ENCODE data around the gene RIC1. TPM values are rescaled to one million over a fixed set of nuclear protein-coding genes. Genes with fewer than 3 reads are reported as not detected.
"Not testable (repeated sequence)": the region's sequence is repeated elsewhere in the genome, so short reads cannot be mapped to it uniquely, and the experiment has no call there.

Gene RIC1
- total and polyA plus RNA-seq, 9 donors = 13.4 to 20.7 (median 16.4) TPM

DNA sequence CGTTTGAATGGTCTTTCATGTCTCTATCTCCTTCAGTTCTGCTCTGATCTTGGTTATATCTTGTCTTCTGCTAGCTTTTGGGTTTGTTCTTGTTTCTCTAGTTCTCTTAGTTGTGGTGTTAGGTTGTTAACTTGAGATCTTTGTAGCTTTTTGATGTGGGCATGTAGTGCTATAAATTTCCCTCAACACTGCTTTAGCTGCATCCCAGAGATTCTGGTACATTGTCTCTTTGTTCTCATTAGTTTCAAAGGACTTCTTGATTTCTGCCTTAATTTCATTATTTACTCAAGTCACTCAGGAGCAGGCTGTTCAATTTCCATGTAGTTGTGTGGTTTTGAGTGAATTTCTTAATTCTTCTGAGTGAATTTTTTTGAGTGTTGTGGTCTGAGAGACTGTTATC is 33.9 kb downstream of the RIC1 start:
- peaks cover 10% of the 10 kb centered on the region for H3K36me3 ChIP-seq (ENCODE audit: control insufficient read depth, insufficient read depth, low read length)
- DNase-seq; H3K27ac ChIP-seq (ENCODE audit: low read length); H3K4me3 ChIP-seq (ENCODE audit: low read length); H3K27me3 ChIP-seq (ENCODE audit: control insufficient read depth, insufficient read depth, low read length); H3K4me1 ChIP-seq (ENCODE audit: control insufficient read depth, insufficient read depth, low read length): not testable (repeated sequence)
- WGBS (ENCODE audit: insufficient coverage) = no CpG with 5 or more reads among the region's 1 CpG
- peaks cover 31% of the 10 kb centered on the region for H3K9me3 ChIP-seq (replicated peaks; ENCODE audit: control insufficient read depth, low read depth, low read length)

GRCh38 chr9:5665059-5665458 is 36.2 kb downstream of the RIC1 start:
- peaks cover 10% of the 10 kb centered on the region for H3K36me3 ChIP-seq (ENCODE audit: control insufficient read depth, insufficient read depth, low read length)
- H3K27ac ChIP-seq (ENCODE audit: low read length) = no peak overlapping the region
- no peak for DNase-seq
- no CpG with 5 or more reads among the region's 3 CpGs for whole genome bisulfite sequencing (ENCODE audit: insufficient coverage)
- H3K27me3 ChIP-seq (ENCODE audit: control insufficient read depth, insufficient read depth, low read length) = no peaks in the 10 kb centered on the region
- no peak overlapping the region for H3K4me3 ChIP-seq (ENCODE audit: low read length)
- peaks cover 31% of the 10 kb centered on the region for H3K9me3 ChIP-seq (replicated peaks; ENCODE audit: control insufficient read depth, low read depth, low read length)
- H3K4me1 ChIP-seq (ENCODE audit: control insufficient read depth, insufficient read depth, low read length) = no peaks in the 10 kb centered on the region

DNA sequence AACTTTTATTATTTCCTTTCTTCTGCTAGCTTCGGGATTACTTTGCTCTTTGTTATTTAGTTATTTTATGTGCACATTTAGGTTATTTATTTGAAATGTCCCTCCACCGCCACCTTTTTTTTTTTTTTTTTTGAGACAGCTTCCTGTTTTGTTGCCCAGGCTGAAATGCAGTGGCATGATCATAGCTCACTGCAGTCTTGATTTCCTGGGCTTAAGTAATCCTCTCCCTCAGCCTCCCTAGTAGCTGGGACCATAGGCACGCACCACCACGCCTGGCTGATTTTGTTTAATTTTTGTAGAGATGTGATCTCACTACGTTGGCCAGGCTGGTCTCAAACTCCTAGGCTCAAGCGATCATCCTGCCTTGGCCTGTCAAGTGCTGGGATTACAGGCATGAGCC is 38.5 kb downstream of the RIC1 start:
- Histone ChIP-seq H3K27me3 (ENCODE audit: control insufficient read depth, insufficient read depth, low read length) (no peaks in the 10 kb centered on the region), H3K4me1 (ENCODE audit: control insufficient read depth, insufficient read depth, low read length) (no peaks in the 10 kb centered on the region)
- 94% methylated on average over 3 of the region's 6 CpGs for WGBS (ENCODE audit: insufficient coverage)

DNA sequence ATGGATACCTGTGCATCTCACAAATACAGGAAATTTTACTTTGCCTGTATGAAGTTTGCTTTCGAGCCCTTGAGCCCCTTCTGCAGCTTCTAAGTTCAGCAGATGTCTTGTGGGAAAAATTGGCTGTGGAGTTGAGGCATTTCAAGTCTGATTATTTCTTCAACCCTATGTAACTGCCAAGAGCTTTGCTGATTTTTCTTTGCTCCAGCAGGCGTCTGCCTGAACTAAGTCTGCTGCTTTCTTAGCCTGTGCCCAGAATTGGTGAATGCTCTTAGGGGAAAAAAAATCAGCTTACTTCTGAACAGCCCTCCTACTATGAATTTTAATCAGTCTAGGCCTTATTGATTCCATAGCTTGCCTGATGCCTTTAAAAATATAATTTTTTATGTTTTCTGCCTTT is 41.2 kb downstream of the RIC1 start:
- peak; percentile 50 for DNase-seq
- no CpG with 5 or more reads among the region's 2 CpGs for WGBS (ENCODE audit: insufficient coverage)

More for the DNA sequence above, 38.5 kb downstream of the RIC1 start:
- Histone ChIP-seq H3K27ac (ENCODE audit: low read length) (no peak overlapping the region), H3K9me3 (replicated peaks; ENCODE audit: control insufficient read depth, low read depth, low read length) (peaks cover 22% of the 10 kb centered on the region), H3K36me3 (ENCODE audit: control insufficient read depth, insufficient read depth, low read length) (peaks cover 10% of the 10 kb centered on the region), H3K4me3 (ENCODE audit: low read length) (no peak overlapping the region)
- DNase-seq = no peak

DNA sequence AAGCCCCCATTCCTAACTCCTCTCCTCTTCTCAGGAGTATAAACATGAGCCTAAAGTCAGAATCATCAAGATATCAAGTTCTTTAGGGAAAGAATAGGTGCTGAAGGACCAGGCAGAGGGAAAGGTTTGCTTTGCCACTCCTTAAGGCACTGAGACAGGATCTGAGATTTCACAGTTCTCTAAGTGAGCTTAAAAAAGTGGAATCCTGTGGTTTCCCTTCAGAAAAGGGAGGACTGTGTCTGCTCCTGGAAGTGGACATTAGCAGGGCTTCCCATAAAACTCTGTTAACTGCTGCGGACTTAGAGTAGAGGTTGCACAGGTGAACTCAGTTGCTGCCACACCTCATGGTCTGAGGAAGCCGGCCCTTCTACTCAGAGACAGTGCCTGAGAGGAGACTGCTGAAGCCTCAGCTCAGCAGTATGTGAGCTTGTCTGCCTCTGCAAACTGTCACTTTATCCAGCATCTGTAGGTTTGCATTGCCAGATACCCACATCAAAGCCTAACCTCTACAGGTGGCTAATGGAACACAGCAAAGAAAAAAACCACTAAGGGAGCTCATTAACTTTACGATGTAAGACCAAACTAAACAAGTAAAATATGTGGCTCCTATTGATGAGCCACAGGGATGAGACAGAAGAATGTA is 42.9 kb downstream of the RIC1 start:
- no peak overlapping the region for H3K27ac ChIP-seq (ENCODE audit: low read length)
- no peaks in the 10 kb centered on the region for H3K36me3 ChIP-seq (ENCODE audit: control insufficient read depth, insufficient read depth, low read length)
- H3K4me1 ChIP-seq (ENCODE audit: control insufficient read depth, insufficient read depth, low read length) = no peaks in the 10 kb centered on the region
- no peaks in the 10 kb centered on the region for H3K27me3 ChIP-seq (ENCODE audit: control insufficient read depth, insufficient read depth, low read length)
- no peak overlapping the region for H3K4me3 ChIP-seq (ENCODE audit: low read length)
- H3K9me3 ChIP-seq (replicated peaks; ENCODE audit: control insufficient read depth, low read depth, low read length) = peaks cover 10% of the 10 kb centered on the region
- no peak for DNase-seq
- 33% methylated on average over 2 of the region's 3 CpGs for WGBS (ENCODE audit: insufficient coverage)

More for the DNA sequence above, 41.2 kb downstream of the RIC1 start:
- Histone ChIP-seq H3K36me3 (ENCODE audit: control insufficient read depth, insufficient read depth, low read length) (peaks cover 7% of the 10 kb centered on the region), H3K27ac (ENCODE audit: low read length) (no peak overlapping the region), H3K4me1 (ENCODE audit: control insufficient read depth, insufficient read depth, low read length) (no peaks in the 10 kb centered on the region), H3K27me3 (ENCODE audit: control insufficient read depth, insufficient read depth, low read length) (no peaks in the 10 kb centered on the region), H3K4me3 (ENCODE audit: low read length) (no peak overlapping the region), H3K9me3 (replicated peaks; ENCODE audit: control insufficient read depth, low read depth, low read length) (peaks cover 10% of the 10 kb centered on the region)

- DNase-seq; H3K4me1 ChIP-seq (ENCODE audit: control insufficient read depth, insufficient read depth, low read length); H3K27ac ChIP-seq (ENCODE audit: low read length); H3K4me3 ChIP-seq (ENCODE audit: low read length); H3K9me3 ChIP-seq (replicated peaks; ENCODE audit: control insufficient read depth, low read depth, low read length); H3K36me3 ChIP-seq (ENCODE audit: control insufficient read depth, insufficient read depth, low read length); H3K27me3 ChIP-seq (ENCODE audit: control insufficient read depth, insufficient read depth, low read length): not testable (repeated sequence)
- 97% methylated on average over 7 of the region's 11 CpGs for WGBS (ENCODE audit: insufficient coverage)
Measured at GRCh38 chr9:5675046-5675445, 46.1 kb downstream of the RIC1 start.

DNA sequence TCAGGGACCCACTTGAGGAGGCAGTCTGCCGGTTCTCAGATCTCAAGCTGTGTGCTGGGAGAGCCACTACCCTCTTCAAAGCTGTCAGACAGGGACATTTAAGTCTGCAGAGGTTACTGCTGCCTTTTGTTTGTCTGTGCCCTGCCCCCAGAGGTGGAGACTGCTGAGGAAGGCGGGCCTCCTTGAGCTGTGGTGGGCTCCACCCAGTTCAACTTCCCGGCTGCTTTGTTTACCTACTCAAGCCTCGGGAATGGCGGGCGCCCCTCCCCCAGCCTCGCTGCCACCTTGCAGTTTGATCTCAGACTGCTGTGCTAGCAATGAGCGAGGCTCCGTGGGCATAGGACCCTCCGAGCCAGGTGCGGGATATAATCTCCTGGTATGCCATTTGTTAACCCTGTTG is 54.7 kb downstream of the RIC1 start:
- H3K27ac ChIP-seq (ENCODE audit: low read length); H3K9me3 ChIP-seq (replicated peaks; ENCODE audit: control insufficient read depth, low read depth, low read length); H3K4me1 ChIP-seq (ENCODE audit: control insufficient read depth, insufficient read depth, low read length); H3K27me3 ChIP-seq (ENCODE audit: control insufficient read depth, insufficient read depth, low read length); DNase-seq; H3K36me3 ChIP-seq (ENCODE audit: control insufficient read depth, insufficient read depth, low read length); H3K4me3 ChIP-seq (ENCODE audit: low read length): not testable (repeated sequence)
- 100% methylated on average over 5 of the region's 11 CpGs for WGBS (ENCODE audit: insufficient coverage)

DNA sequence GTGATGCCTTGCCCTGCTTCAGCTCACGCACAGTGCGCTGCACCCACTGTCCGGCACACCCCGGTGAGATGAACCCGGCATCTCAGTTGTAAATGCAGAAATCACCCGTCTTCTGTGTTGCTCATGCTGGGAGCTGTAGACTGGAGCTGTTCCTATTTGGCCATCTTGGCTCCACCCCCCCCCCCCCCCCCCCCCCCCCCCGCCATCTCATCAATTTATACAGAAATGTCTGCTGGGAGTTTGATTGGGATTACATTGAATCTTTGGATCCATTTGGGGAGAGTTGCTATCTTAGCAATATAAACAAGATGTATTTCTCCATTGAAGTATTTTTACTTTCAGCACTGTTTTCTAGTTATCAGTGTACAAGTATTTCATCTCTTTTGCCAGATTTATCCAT is 55.2 kb downstream of the RIC1 start:
- H3K27me3 ChIP-seq (ENCODE audit: control insufficient read depth, insufficient read depth, low read length) = no peaks in the 10 kb centered on the region
- no peak overlapping the region for H3K4me3 ChIP-seq (ENCODE audit: low read length)
- H3K36me3 ChIP-seq (ENCODE audit: control insufficient read depth, insufficient read depth, low read length) = no peaks in the 10 kb centered on the region
- peaks cover 7% of the 10 kb centered on the region for H3K9me3 ChIP-seq (replicated peaks; ENCODE audit: control insufficient read depth, low read depth, low read length)
- no peak overlapping the region for H3K27ac ChIP-seq (ENCODE audit: low read length)
- DNase-seq = no peak
- no peaks in the 10 kb centered on the region for H3K4me1 ChIP-seq (ENCODE audit: control insufficient read depth, insufficient read depth, low read length)
- WGBS (ENCODE audit: insufficient coverage) = 100% methylated on average over 5 of the region's 7 CpGs

DNA sequence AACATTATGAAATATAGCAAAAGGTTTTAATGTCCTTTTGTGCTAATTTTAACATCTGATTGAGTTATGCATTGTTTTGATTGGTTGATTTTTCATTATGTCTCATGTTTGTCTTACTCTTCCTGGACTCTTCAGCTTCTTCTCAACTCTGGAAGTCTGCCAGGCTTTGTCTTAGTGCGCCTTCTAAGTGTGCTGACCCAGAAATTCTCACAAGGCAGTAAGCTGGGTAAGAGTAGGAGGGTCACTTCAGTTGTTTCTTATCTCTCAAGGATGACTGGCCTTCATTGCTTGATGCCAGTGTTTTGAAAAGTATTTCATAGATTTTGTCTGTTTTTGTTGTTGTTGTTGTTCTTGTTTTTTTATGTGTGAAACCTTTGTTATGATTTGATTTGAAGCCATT is 59.2 kb downstream of the RIC1 start:
- H3K9me3 ChIP-seq (replicated peaks; ENCODE audit: control insufficient read depth, low read depth, low read length) = peaks cover 7% of the 10 kb centered on the region
- WGBS (ENCODE audit: insufficient coverage) = no CpG with 5 or more reads among the region's 1 CpG
- no peaks in the 10 kb centered on the region for H3K36me3 ChIP-seq (ENCODE audit: control insufficient read depth, insufficient read depth, low read length)
- no peaks in the 10 kb centered on the region for H3K27me3 ChIP-seq (ENCODE audit: control insufficient read depth, insufficient read depth, low read length)
- peak; percentile 42 for DNase-seq
- no peak overlapping the region for H3K4me3 ChIP-seq (ENCODE audit: low read length)
- no peaks in the 10 kb centered on the region for H3K4me1 ChIP-seq (ENCODE audit: control insufficient read depth, insufficient read depth, low read length)
- no peak overlapping the region for H3K27ac ChIP-seq (ENCODE audit: low read length)

GRCh38 chr9:5690278-5690677 is 61.4 kb downstream of the RIC1 start:
- Histone ChIP-seq H3K27me3 (ENCODE audit: control insufficient read depth, insufficient read depth, low read length) (no peaks in the 10 kb centered on the region), H3K9me3 (replicated peaks; ENCODE audit: control insufficient read depth, low read depth, low read length) (no peaks in the 10 kb centered on the region), H3K36me3 (ENCODE audit: control insufficient read depth, insufficient read depth, low read length) (no peaks in the 10 kb centered on the region), H3K27ac (ENCODE audit: low read length) (no peak overlapping the region), H3K4me1 (ENCODE audit: control insufficient read depth, insufficient read depth, low read length) (no peaks in the 10 kb centered on the region), H3K4me3 (ENCODE audit: low read length) (no peak overlapping the region)
- DNase-seq = no peak
- WGBS (ENCODE audit: insufficient coverage) = no CpG with 5 or more reads among the region's 1 CpG

GRCh38 chr9:5695860-5696259 is 67.0 kb downstream of the RIC1 start:
- Histone ChIP-seq H3K4me1 (ENCODE audit: control insufficient read depth, insufficient read depth, low read length) (no peaks in the 10 kb centered on the region), H3K4me3 (ENCODE audit: low read length) (no peak overlapping the region), H3K36me3 (ENCODE audit: control insufficient read depth, insufficient read depth, low read length) (no peaks in the 10 kb centered on the region), H3K27me3 (ENCODE audit: control insufficient read depth, insufficient read depth, low read length) (no peaks in the 10 kb centered on the region), H3K9me3 (replicated peaks; ENCODE audit: control insufficient read depth, low read depth, low read length) (no peaks in the 10 kb centered on the region), H3K27ac (ENCODE audit: low read length) (no peak overlapping the region)
- no peak for DNase-seq
- 100% methylated on average over 1 of the region's 2 CpGs for WGBS (ENCODE audit: insufficient coverage)
